ENCODE data around the gene LMF1. TPM values are rescaled to one million over a fixed set of nuclear protein-coding genes. Genes with fewer than 3 reads are reported as not detected.

LMF1 gene
- total and polyA plus RNA-seq, 9 of the 15 experiments (the other 6 are each of a cell fraction or from before 2014, with no cell fraction given) = 0.11 to 1.6 (median 0.55) TPM; not detected in 1

GRCh38 chr16:928526-928925, 42.3 kb downstream of the LMF1 start:
- Histone ChIP-seq H3K27ac (ENCODE audit: extremely low read depth, low read depth, low read length) (no peak overlapping the region), H3K4me2 (ENCODE audit: insufficient read depth, low read length) (no peak overlapping the region), H3K9me1 (ENCODE audit: control insufficient read depth, insufficient read depth, low read length) (no peaks in the 10 kb centered on the region), H3K4me3 (no peak overlapping the region), H4K20me1 (replicated peaks; ENCODE audit: control insufficient read depth, insufficient read depth, low read length) (peaks cover 16% of the 10 kb centered on the region; the same call in 1 of the 2 replicates), H3K79me2 (ENCODE audit: control insufficient read depth, insufficient read depth, low read length) (no peaks in the 10 kb centered on the region), H2AFZ (ENCODE audit: low read depth, low read length) (no peak overlapping the region), H3K4me1 (replicated peaks in 1 of 2; ENCODE audit: control insufficient read depth in 2 of 2, insufficient read depth in 2 of 2, low read length in 2 of 2) (peaks cover 0 to 7% of the 10 kb centered on the region in 2 experiments; a peak in 1 of 5 replicates), H3K9ac (ENCODE audit: insufficient read depth in 1 of 2, low read depth in 2 of 2, low read length in 2 of 2) (no peak overlapping the region), H3K27me3 (ENCODE audit: control insufficient read depth in 2 of 2, insufficient read depth in 2 of 2, low read length in 2 of 2) (peaks cover 34 to 86% of the 10 kb centered on the region in 2 experiments), H3K9me3 (replicated peaks; ENCODE audit: control insufficient read depth, insufficient read depth, low read depth, low read length) (no peaks in the 10 kb centered on the region; the same call in 1 of the 2 replicates), H3K36me3 (ENCODE audit: control insufficient read depth, insufficient read depth, low read length) (no peaks in the 10 kb centered on the region)
- FAIRE-seq (no peak), DNase-seq (ENCODE audit: extremely low read depth in 1 of 4, low spot score in 3 of 4) (no peak), ATAC-seq (no peak)
- 0% methylated on average over 2 of the region's 11 CpGs for WGBS (ENCODE audit: insufficient coverage, low coverage, missing lambda C conversion rate)
- in situ Hi-C loops (cut with MboI) (no loop called here), intact Hi-C loops (cut with micrococcal nuclease) (no loop called here)
- no TSS peak for BruUV-seq (replicated peaks)
- ChIA-PET CTCF (ENCODE audit: low intra/inter-chr PET ratio) (no interaction called here), POLR2A (no interaction called here)
- TF ChIP-seq LEF1 (IDR thresholded peaks at IDR 0.05) = no peak
- no peak for TF ChIP-seq CHD7 (IDR thresholded peaks at IDR 0.05; ENCODE audit: low read depth, low read length)
- TF ChIP-seq ESRRA (IDR thresholded peaks at IDR 0.05; ENCODE audit: borderline replicate concordance, low read depth) = no peak
- no peak for TF ChIP-seq ZMIZ1 (IDR thresholded peaks at IDR 0.05; ENCODE audit: low read depth in 2 of 2, low read length in 2 of 2)
- no peak for TF ChIP-seq MBD1 (CRISPR knock-in tag; IDR thresholded peaks at IDR 0.05)

Measured in K562 (cell line).